HS-27A (cell line): Measurements from ENCODE around the gene B4GALT1.

Experiments
- DNase-seq: peaks from one replicate; pipeline ENCODE4 v3.0.0-alpha.2; 2012; ENCODE audit warnings: low read depth, missing footprints

B4GALT1 gene

GRCh38 chr9:33123407-33124031, 43.6 kb downstream of the B4GALT1 start:
- no peak for DNase-seq

- DNase-seq: no peak
Measured at GRCh38 chr9:33120620-33121019, 46.5 kb downstream of the B4GALT1 start.

- DNase-seq: no peak
Measured at GRCh38 chr9:33117796-33118195, 49.3 kb downstream of the B4GALT1 start.

GRCh38 chr9:33117306-33117705, 49.8 kb downstream of the B4GALT1 start:
- DNase-seq: no peak

GRCh38 chr9:33116860-33117259, 50.3 kb downstream of the B4GALT1 start:
- no peak for DNase-seq

- DNase-seq: no peak
Measured at GRCh38 chr9:33114746-33115145, 52.4 kb downstream of the B4GALT1 start.

- no peak for DNase-seq
Measured at GRCh38 chr9:33113799-33114547, 53.2 kb downstream of the B4GALT1 start.

- DNase-seq: no peak
Measured at GRCh38 chr9:33112094-33112493, 55.0 kb downstream of the B4GALT1 start.

GRCh38 chr9:33111631-33112030, 55.5 kb downstream of the B4GALT1 start:
- DNase-seq: no peak

GRCh38 chr9:33110686-33111085, 56.5 kb downstream of the B4GALT1 start:
- no peak for DNase-seq

GRCh38 chr9:33109850-33110595, 57.1 kb downstream of the B4GALT1 start:
- no peak for DNase-seq

- DNase-seq: no peak
Measured at GRCh38 chr9:33109097-33109496, 58.0 kb downstream of the B4GALT1 start.

GRCh38 chr9:33108472-33108871, 58.7 kb downstream of the B4GALT1 start:
- DNase-seq: no peak

GRCh38 chr9:33107762-33108161, 59.4 kb downstream of the B4GALT1 start:
- no peak for DNase-seq

GRCh38 chr9:33106827-33107621, 60.1 kb downstream of the B4GALT1 start:
- DNase-seq: no peak

- no peak for DNase-seq
Measured at GRCh38 chr9:33106372-33106771, 60.8 kb downstream of the B4GALT1 start.

GRCh38 chr9:33105959-33106358, 61.2 kb downstream of the B4GALT1 start:
- DNase-seq: no peak

- no peak for DNase-seq
Measured at GRCh38 chr9:33105504-33105903, 61.6 kb downstream of the B4GALT1 start.

GRCh38 chr9:33104401-33104800, 62.7 kb downstream of the B4GALT1 start:
- no peak for DNase-seq

- no peak for DNase-seq
Measured at GRCh38 chr9:33103501-33104281, 63.4 kb downstream of the B4GALT1 start.

- DNase-seq: no peak
Measured at GRCh38 chr9:33102551-33103210, 64.5 kb downstream of the B4GALT1 start.
